Metanephros (tissue), 2 donors: ENCODE results near the gene TBPL1. TPM values are rescaled to one million over a fixed set of nuclear protein-coding genes. Genes with fewer than 3 reads are reported as not detected.

Experiments
- small RNA-seq: library from RNA; depleted of rRNA; stranded (forward); fragments of <200 nt; gene quantifications from one replicate; pipeline ENCODE3, GENCODE V24; 2014; ENCODE audit warnings: low replicate concordance
- total RNA-seq: library from RNA; depleted of rRNA; stranded (reverse); fragments of >200 nt; gene quantifications from one replicate; pipeline ENCODE4 v1.2.3, GENCODE V29; 2014

The TBPL1 gene
- total RNA-seq, result 24.1 TPM

DNA sequence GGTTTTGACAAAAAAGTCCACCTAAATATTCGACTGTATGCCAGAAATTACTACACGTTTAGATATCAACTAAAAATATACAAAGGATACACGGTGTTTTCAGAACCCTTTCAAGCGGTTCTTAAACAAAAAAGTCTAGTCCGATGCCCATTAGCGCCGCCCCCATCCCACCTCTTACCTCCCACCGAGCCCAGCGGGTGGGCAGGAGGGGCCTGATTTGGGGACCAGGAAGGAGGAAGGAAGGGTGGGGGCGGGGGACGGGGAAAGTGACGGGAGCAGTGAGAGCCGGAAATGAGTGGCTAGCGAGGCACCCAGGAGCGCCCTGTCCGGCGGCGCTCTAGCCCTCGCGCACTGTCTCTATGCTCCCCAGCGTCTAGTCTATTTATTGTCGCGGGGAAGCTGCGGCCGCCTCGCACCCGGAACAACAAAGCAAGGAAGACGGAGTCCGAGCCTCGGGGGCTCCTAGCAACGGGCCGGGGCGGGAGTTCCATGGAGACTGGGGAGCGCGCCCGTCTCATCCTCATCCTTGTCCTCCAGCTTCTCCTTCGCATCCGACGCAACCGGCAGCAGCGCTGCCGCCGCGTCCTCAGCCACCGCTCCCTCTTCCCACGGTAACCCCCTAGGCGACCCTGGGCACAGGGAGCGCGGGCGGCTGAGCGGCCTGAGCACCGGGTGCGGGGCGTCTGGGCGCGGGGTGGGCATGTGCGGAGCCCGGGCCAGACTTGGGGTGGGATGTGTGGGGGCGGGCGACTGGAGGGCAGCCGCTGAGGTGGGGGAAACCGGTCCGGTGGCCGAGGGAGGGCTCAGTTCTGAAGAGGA lies at the start of gene TBPL1:
Gene TBPL1, plus strand, starts transcription at position 410 of the 819 bp plus-strand sequence. CDS start 26,902 bp downstream, outside the sequence.

Small RNAs within 50 kb of the gene (small RNA-seq; reads per million reads assigned to genes)
- not detected for gene AL449363.1

Other genes starting within 250 kb of the TBPL1 start
- gene TCF21, start 64.1 kb upstream of the TBPL1 start, total RNA-seq, result 73.6 TPM
- 3.1 TPM for gene SLC2A12, start 99.4 kb downstream of the TBPL1 start, total RNA-seq